ENCODE data around the gene GPR108.
"Not testable (repeated sequence)": the region's sequence is repeated elsewhere in the genome, so short reads cannot be mapped to it uniquely, and the experiment has no call there.

The GPR108 gene

GRCh38 chr19:6737284-6737872 lies at the start of gene GPR108:
GPR108 (minus strand) TSS chr19:6737580; CDS start chr19:6737576, 4 bp downstream.
- DNase-seq (ENCODE audit: low read depth), result peak; percentile 99

- no peak for DNase-seq (ENCODE audit: low read depth)
Measured at GRCh38 chr19:6779206-6779605, 41.8 kb upstream of the GPR108 start.

- no peak for DNase-seq (ENCODE audit: low read depth)
Measured at GRCh38 chr19:6778386-6778785, 41.0 kb upstream of the GPR108 start.

GRCh38 chr19:6777434-6777833 lies 40.1 kb upstream of the GPR108 start:
- DNase-seq (ENCODE audit: low read depth), result no peak

GRCh38 chr19:6776999-6777398 lies 39.6 kb upstream of the GPR108 start:
- no peak for DNase-seq (ENCODE audit: low read depth)

- DNase-seq (ENCODE audit: low read depth), result not testable (repeated sequence)
Measured at GRCh38 chr19:6776045-6776444, 38.7 kb upstream of the GPR108 start.

- no peak for DNase-seq (ENCODE audit: low read depth)
Measured at GRCh38 chr19:6774821-6775707, 37.7 kb upstream of the GPR108 start.

GRCh38 chr19:6773323-6773931 lies 36.0 kb upstream of the GPR108 start:
- peak; percentile 31 for DNase-seq (ENCODE audit: low read depth)

GRCh38 chr19:6772866-6773322 lies 35.5 kb upstream of the GPR108 start:
- DNase-seq (ENCODE audit: low read depth), result no peak

- DNase-seq (ENCODE audit: low read depth), result peak; percentile 85
Measured at GRCh38 chr19:6772028-6772865, 34.9 kb upstream of the GPR108 start, which contains the start of gene VAV1. VAV1 (plus strand) TSS chr19:6772708; CDS start chr19:6772808, 100 bp downstream.

- not testable (repeated sequence) for DNase-seq (ENCODE audit: low read depth)
Measured at GRCh38 chr19:6771648-6772027, 34.3 kb upstream of the GPR108 start.

- DNase-seq (ENCODE audit: low read depth), result no peak
Measured at GRCh38 chr19:6769006-6769619, 31.7 kb upstream of the GPR108 start.

- no peak for DNase-seq (ENCODE audit: low read depth)
Measured at GRCh38 chr19:6768236-6768785, 30.9 kb upstream of the GPR108 start.

- peak; percentile 95 for DNase-seq (ENCODE audit: low read depth)
Measured at GRCh38 chr19:6767357-6768235, 30.2 kb upstream of the GPR108 start, which contains the start of gene SH2D3A. SH2D3A (minus strand) TSS chr19:6767435; CDS start chr19:6763748, 3,687 bp downstream.

GRCh38 chr19:6767081-6767356 lies 29.6 kb upstream of the GPR108 start:
- no peak for DNase-seq (ENCODE audit: low read depth)

GRCh38 chr19:6766357-6767080 lies 29.1 kb upstream of the GPR108 start:
- DNase-seq (ENCODE audit: low read depth), result no peak

GRCh38 chr19:6765738-6766356 lies 28.5 kb upstream of the GPR108 start:
- DNase-seq (ENCODE audit: low read depth), result no peak

GRCh38 chr19:6762253-6762797 lies 24.9 kb upstream of the GPR108 start:
- not testable (repeated sequence) for DNase-seq (ENCODE audit: low read depth)
